ENCODE measurements around the gene URB1.
"Not testable (repeated sequence)": the region's sequence is repeated elsewhere in the genome, so short reads cannot be mapped to it uniquely, and the experiment has no call there.

URB1 gene

GRCh38 chr21:32392880-32393676 lies at the start of gene URB1:
TSS of gene URB1 (minus strand) at chr21:32393012. CDS start at chr21:32392910, 102 bp downstream.
- peak within 1 kb of the TSS; percentile 81 for H3K27ac ChIP-seq
- peak; percentile 86 for DNase-seq (ENCODE audit: low spot score)
- CTCF ChIA-PET = interaction anchor here (0.6 to 2.1 kb wide), 4 partner anchors 17 to 462 kb away, joined by 3 to 15 read pairs (median 4); no protein-coding TSS in a partner anchor
- POLR2A ChIA-PET (ENCODE audit: low non-redundant PET) = no interaction called here
- TF ChIP-seq CTCF (conservative IDR thresholded peaks at IDR 0.05; ENCODE audit: low read depth) = no peak

GRCh38 chr21:32437729-32438128 lies 44.9 kb upstream of the URB1 start:
- ChIA-PET CTCF (no interaction called here), POLR2A (ENCODE audit: low non-redundant PET) (no interaction called here)
- DNase-seq (ENCODE audit: low spot score) = no peak
- H3K27ac ChIP-seq = peak overlapping the region; percentile 3; the same call in 1 of the 2 replicates
- no peak for TF ChIP-seq CTCF (conservative IDR thresholded peaks at IDR 0.05; ENCODE audit: low read depth)

- DNase-seq (ENCODE audit: low spot score); CTCF ChIA-PET; POLR2A ChIA-PET (ENCODE audit: low non-redundant PET): not testable (repeated sequence)
- peak overlapping the region; percentile 27; the same call in 1 of the 2 replicates for H3K27ac ChIP-seq
Measured at GRCh38 chr21:32432982-32433660, 40.3 kb upstream of the URB1 start.

- no peak for DNase-seq (ENCODE audit: low spot score)
- peak overlapping the region; percentile 98 for H3K27ac ChIP-seq
- no peak for TF ChIP-seq CTCF (conservative IDR thresholded peaks at IDR 0.05; ENCODE audit: low read depth)
- POLR2A ChIA-PET (ENCODE audit: low non-redundant PET) = no interaction called here
- CTCF ChIA-PET = no interaction called here
Measured at GRCh38 chr21:32427958-32428623, 35.3 kb upstream of the URB1 start.

GRCh38 chr21:32426592-32427051 lies 33.8 kb upstream of the URB1 start:
- no peak for TF ChIP-seq CTCF (conservative IDR thresholded peaks at IDR 0.05; ENCODE audit: low read depth)
- peak; percentile 41 for DNase-seq (ENCODE audit: low spot score)
- H3K27ac ChIP-seq = peak overlapping the region; percentile 98
- ChIA-PET POLR2A (ENCODE audit: low non-redundant PET) (interaction anchor here (0.6 kb wide), 1 partner anchor 15 kb away, joined by 3 read pairs; no protein-coding TSS in a partner anchor), CTCF (no interaction called here)

- DNase-seq (ENCODE audit: low spot score) = peak; percentile 46
- ChIA-PET POLR2A (ENCODE audit: low non-redundant PET) (interaction anchor here (0.6 kb wide), 1 partner anchor 14 kb away, joined by 3 read pairs; no protein-coding TSS in a partner anchor), CTCF (no interaction called here)
- TF ChIP-seq CTCF (conservative IDR thresholded peaks at IDR 0.05; ENCODE audit: low read depth) = no peak
- peak overlapping the region; percentile 98 for H3K27ac ChIP-seq
Measured at GRCh38 chr21:32426066-32426465, 33.3 kb upstream of the URB1 start.
